B cell (primary cell): ENCODE measurements around the gene PTRH2. TPM values are rescaled to one million over a fixed set of nuclear protein-coding genes. Genes with fewer than 3 reads are reported as not detected.

Experiments
- ATAC-seq: fragments of 200-7000 bp; cut with Tn5 transposase; one replicate; pipeline ENCODE4 v1.10.0; 2021; ENCODE audit warnings: low read depth, mild to moderate bottlenecking, moderate number of reproducible peaks, moderate library complexity
- CTCF ChIA-PET: fragments of 350-600 bp; sonication (Branson Sonifier 250); formaldehyde crosslinking; loops from one replicate; lab custom pipeline; 2021; ENCODE audit warnings: antibody characterized with exemption, inconsistent platforms; lab: Charles Lee
- POLR2A ChIA-PET: fragments of 350-600 bp; sonication (Branson Sonifier 250); formaldehyde crosslinking; loops from one replicate; lab custom pipeline; 2021; ENCODE audit warnings: antibody characterized with exemption; lab: Charles Lee
- DNase-seq: peaks from one replicate; pipeline ENCODE4 v3.0.0; 2013
- H2AFZ ChIP-seq: 2 replicates; pipeline ENCODE4 v1.6.1; 2012; ENCODE audit warnings: mild to moderate bottlenecking, low read depth, low read length; ENCODE audit not compliant: insufficient read depth, poor library complexity, severe bottlenecking
- H3K27ac ChIP-seq, 2 donors: 1 replicate in 1 of 2; 2 replicates in 1 of 2; pipeline ENCODE4 v1.5.1; 2012 to 2013; ENCODE audit warnings: low read length in 2 of 2, mild to moderate bottlenecking in 2 of 2, moderate library complexity in 1 of 2
- H3K27me3 ChIP-seq, 4 experiments: fragments of 200-600 bp in 1 of 4; sonication (generic) in 1 of 4; replicated peaks in 1 of 4; 1 replicate in 2 of 4; 2 replicates in 2 of 4; pipeline versions ENCODE4 v1.6.1 to v1.7.0; 2013 to 2016; ENCODE audit warnings: low read length in 3 of 4, mild to moderate bottlenecking in 2 of 4, mixed read lengths in 1 of 4, moderate library complexity in 1 of 4; ENCODE audit not compliant: insufficient read depth in 4 of 4, control insufficient read depth in 3 of 4; ENCODE audit errors: control extremely low read depth in 1 of 4
- H3K36me3 ChIP-seq, 2 experiments: replicated peaks in 1 of 2; 1 replicate in 1 of 2; 2 replicates in 1 of 2; pipeline versions ENCODE4 v1.6.1 to v1.7.1; 2013; ENCODE audit warnings: low read length in 1 of 2; ENCODE audit not compliant: insufficient read depth in 2 of 2, control insufficient read depth in 1 of 2; ENCODE audit errors: control extremely low read depth in 1 of 2, extremely low read depth in 1 of 2
- H3K4me1 ChIP-seq, 2 donors: fragments of 200-600 bp in 1 of 2; sonication (generic) in 1 of 2; 1 replicate in 1 of 2; 2 replicates in 1 of 2; pipeline versions ENCODE4 v1.5.1 to v1.6.1; 2013 to 2017; ENCODE audit warnings: low read length in 2 of 2; ENCODE audit not compliant: control insufficient read depth in 2 of 2, insufficient read depth in 2 of 2
- H3K4me2 ChIP-seq: replicated peaks from 2 replicates; pipeline ENCODE3; 2012; ENCODE audit warnings: mild to moderate bottlenecking, low read depth, low read length; ENCODE audit not compliant: poor library complexity, severe bottlenecking
- H3K4me3 ChIP-seq, 5 experiments: fragments of 200-600 bp in 1 of 5; sonication (generic) in 1 of 5; 1 replicate in 3 of 5; 2 replicates in 2 of 5; pipeline versions ENCODE4 v1.5.1 to v1.7.0; 2011 to 2016; ENCODE audit warnings: low read length in 4 of 5, mild to moderate bottlenecking in 4 of 5, low read depth in 2 of 5, control low read depth in 1 of 5, moderate library complexity in 1 of 5; ENCODE audit not compliant: insufficient read depth in 1 of 5; ENCODE audit errors: control extremely low read depth in 1 of 5, extremely low read depth in 1 of 5
- H3K79me2 ChIP-seq: fragments of 200-600 bp; sonication (generic); one replicate; pipeline ENCODE4 v1.6.0; 2016; ENCODE audit warnings: low read length; ENCODE audit not compliant: control insufficient read depth, insufficient read depth
- H3K9ac ChIP-seq: fragments of 200-600 bp; sonication (generic); 2 replicates; pipeline ENCODE4 v1.6.1; 2017; ENCODE audit warnings: mild to moderate bottlenecking, low read length, moderate library complexity
- H3K9me3 ChIP-seq, 3 donors: one replicate each; pipeline versions ENCODE4 v1.6.1 to v1.7.1; 2013; ENCODE audit warnings: low read length in 2 of 3; ENCODE audit not compliant: control insufficient read depth in 2 of 3, insufficient read depth in 1 of 3; ENCODE audit errors: control extremely low read depth in 1 of 3
- H4K20me1 ChIP-seq: 2 replicates; pipeline ENCODE4 v1.6.0; 2012; ENCODE audit warnings: mild to moderate bottlenecking, low read length; ENCODE audit not compliant: insufficient read depth, control insufficient read depth, poor library complexity, severe bottlenecking
- H3K27ac Mint-ChIP-seq: one replicate; pipeline ENCODE4 v1.8.0; 2021; ENCODE audit warnings: mixed read lengths
- H3K27me3 Mint-ChIP-seq: one replicate; pipeline ENCODE4 v1.8.0; 2021; ENCODE audit warnings: mixed read lengths
- H3K4me1 Mint-ChIP-seq: one replicate; pipeline ENCODE4 v1.8.0; 2021; ENCODE audit warnings: mixed read lengths
- H3K4me3 Mint-ChIP-seq: one replicate; pipeline ENCODE4 v1.8.0; 2021; ENCODE audit warnings: mixed read lengths
- H3K9me3 Mint-ChIP-seq: one replicate; pipeline ENCODE4 v1.8.0; 2022; ENCODE audit warnings: mixed read lengths; ENCODE audit not compliant: insufficient read depth
- EZH2 ChIP-seq: IDR thresholded peaks from 2 replicates; pipeline ENCODE4 v1.6.1; 2012; ENCODE audit warnings: borderline replicate concordance, low read depth, mild to moderate bottlenecking, moderate library complexity, low read length; ENCODE audit not compliant: insufficient read depth, poor library complexity, severe bottlenecking
- WGBS: methylation state at CpG from one replicate; pipeline ENCODE4 v1.1.5; 2013; ENCODE audit warnings: missing lambda C conversion rate; ENCODE audit not compliant: insufficient coverage; 5-methylcytosine and 5-hydroxymethylcytosine counted together
- intact Hi-C: fragments of 100-400 bp; cut with micrococcal nuclease; formaldehyde crosslinking; loops from one replicate; pipeline ENCODE4 v1.10.0; 2022
- polyA plus RNA-seq: library from polyadenylated mRNA; depleted of rRNA; stranded (reverse); fragments of >200 nt; gene quantifications from 2 replicates; pipeline ENCODE4 v1.2.3, GENCODE V29; 2012
- total RNA-seq, 2 donors: library from RNA; stranded (reverse); fragments of 120-200 nt in 1 of 2; gene quantifications; 1 replicate in 1 of 2; 2 replicates in 1 of 2; pipeline versions ENCODE4 v1.2.3 to v1.2.4, GENCODE V29; 2013 to 2022
- TF ChIP-seq, protein P1 (sequence below): fragments of 200-600 bp; IDR thresholded peaks from one replicate; pipeline ENCODE4 v1.8.0; 2022; ENCODE audit warnings: antibody characterized with exemption, mild to moderate bottlenecking

PTRH2 gene
- total and polyA plus RNA-seq, 2 donors (not counting 1 experiment from before 2014, with no cell fraction given) = 7.1 to 22.7 TPM

DNA sequence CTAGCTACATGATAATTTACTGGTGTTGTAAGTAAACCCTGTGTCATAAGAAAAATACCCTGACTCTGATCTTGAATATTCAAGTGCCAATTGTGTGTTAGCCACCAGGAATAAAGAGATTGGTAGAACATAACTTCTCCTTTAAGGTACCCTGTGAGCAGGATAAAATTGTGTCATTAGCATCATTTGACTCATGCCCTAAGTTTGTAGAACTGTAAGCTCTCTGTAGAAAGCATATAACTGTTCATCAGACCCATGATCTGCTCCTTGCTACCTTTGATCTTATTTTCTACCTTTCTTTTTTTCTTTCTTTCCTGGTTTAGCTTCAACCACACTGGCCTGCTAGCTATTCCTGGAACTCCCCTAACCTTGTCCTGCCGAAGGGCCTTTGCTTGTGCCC lies 35.8 kb downstream of the PTRH2 start:
- no peak overlapping the region for H3K4me3 ChIP-seq
- H3K27me3 ChIP-seq = no peaks in the 10 kb centered on the region
- H3K4me2 ChIP-seq = no peak overlapping the region
- H3K9me3 ChIP-seq = no peaks in the 10 kb centered on the region
- DNase-seq (no peak), ATAC-seq (no peak)
- no peak overlapping the region for H2AFZ ChIP-seq
- H3K27me3 Mint-ChIP-seq = no peaks in the 10 kb centered on the region
- ChIA-PET POLR2A (interaction anchor here (1.1 kb wide), 1 partner anchor 19 kb away, joined by 4 read pairs; no protein-coding TSS in a partner anchor), CTCF (interaction anchor here (0.7 to 1.1 kb wide), 3 partner anchors 52 to 253 kb away, joined by 3 to 4 read pairs (median 3); partner anchors contain the start of gene CLTC)
- H3K4me1 ChIP-seq = peaks cover 47 to 54% of the 10 kb centered on the region in 2 donors
- peaks cover under 1 to 48% of the 10 kb centered on the region in 2 experiments for H3K36me3 ChIP-seq
- H3K4me1 Mint-ChIP-seq = peaks cover 69% of the 10 kb centered on the region
- WGBS = no CpG with 5 or more reads among the region's 1 CpG
- H3K27ac ChIP-seq = peak overlapping the region in 1 of 2 donors; percentile 63
- no peaks in the 10 kb centered on the region for H4K20me1 ChIP-seq
- peak overlapping the region; percentile 62 for H3K27ac Mint-ChIP-seq
- intact Hi-C loops = no loop called here
- no peak overlapping the region for H3K9ac ChIP-seq
- TF ChIP-seq, protein P1, sequence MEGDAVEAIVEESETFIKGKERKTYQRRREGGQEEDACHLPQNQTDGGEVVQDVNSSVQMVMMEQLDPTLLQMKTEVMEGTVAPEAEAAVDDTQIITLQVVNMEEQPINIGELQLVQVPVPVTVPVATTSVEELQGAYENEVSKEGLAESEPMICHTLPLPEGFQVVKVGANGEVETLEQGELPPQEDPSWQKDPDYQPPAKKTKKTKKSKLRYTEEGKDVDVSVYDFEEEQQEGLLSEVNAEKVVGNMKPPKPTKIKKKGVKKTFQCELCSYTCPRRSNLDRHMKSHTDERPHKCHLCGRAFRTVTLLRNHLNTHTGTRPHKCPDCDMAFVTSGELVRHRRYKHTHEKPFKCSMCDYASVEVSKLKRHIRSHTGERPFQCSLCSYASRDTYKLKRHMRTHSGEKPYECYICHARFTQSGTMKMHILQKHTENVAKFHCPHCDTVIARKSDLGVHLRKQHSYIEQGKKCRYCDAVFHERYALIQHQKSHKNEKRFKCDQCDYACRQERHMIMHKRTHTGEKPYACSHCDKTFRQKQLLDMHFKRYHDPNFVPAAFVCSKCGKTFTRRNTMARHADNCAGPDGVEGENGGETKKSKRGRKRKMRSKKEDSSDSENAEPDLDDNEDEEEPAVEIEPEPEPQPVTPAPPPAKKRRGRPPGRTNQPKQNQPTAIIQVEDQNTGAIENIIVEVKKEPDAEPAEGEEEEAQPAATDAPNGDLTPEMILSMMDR = no peak
- no peak for TF ChIP-seq EZH2
- peaks cover 31% of the 10 kb centered on the region for H3K79me2 ChIP-seq
- H3K4me3 Mint-ChIP-seq = no peak overlapping the region
- H3K9me3 Mint-ChIP-seq = no peaks in the 10 kb centered on the region

DNA sequence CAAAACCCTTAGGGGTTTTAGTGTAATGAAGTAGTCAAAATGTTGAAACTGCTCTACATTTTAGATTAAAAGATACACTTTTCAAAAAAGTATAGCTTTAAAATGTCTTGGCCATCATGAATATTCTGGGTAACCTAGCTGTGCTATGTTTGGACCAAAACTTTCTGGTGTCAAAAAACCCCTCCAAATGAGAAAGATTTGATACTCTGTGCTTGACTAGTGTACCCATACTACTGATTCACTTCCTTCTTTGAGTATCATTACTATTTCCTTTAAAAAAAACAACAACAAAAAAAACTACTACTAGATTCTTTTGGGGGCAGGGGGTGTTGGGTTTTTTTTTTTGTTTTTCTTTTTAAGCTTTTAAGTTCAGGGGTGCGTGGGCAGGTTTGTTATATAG lies 37.3 kb downstream of the PTRH2 start:
- Mint-ChIP-seq H3K9me3 (no peaks in the 10 kb centered on the region), H3K27ac (peak overlapping the region; percentile 28), H3K4me1 (peaks cover 62% of the 10 kb centered on the region), H3K27me3 (no peaks in the 10 kb centered on the region), H3K4me3 (peak overlapping the region; percentile 0)
- Histone ChIP-seq H2AFZ (no peak overlapping the region), H3K36me3 (peaks cover 3 to 52% of the 10 kb centered on the region in 2 experiments), H3K27me3 (no peaks in the 10 kb centered on the region), H3K9ac (no peak overlapping the region), H3K79me2 (peaks cover 29% of the 10 kb centered on the region), H3K4me3 (no peak overlapping the region), H3K9me3 (no peaks in the 10 kb centered on the region), H4K20me1 (no peaks in the 10 kb centered on the region), H3K27ac (peak overlapping the region; percentile 27 to 63), H3K4me1 (peaks cover 40 to 41% of the 10 kb centered on the region in 2 donors), H3K4me2 (peak overlapping the region; percentile 45)
- TF ChIP-seq, protein P1 = no peak
- no peak for TF ChIP-seq EZH2
- WGBS = no CpG with 5 or more reads among the region's 1 CpG
- intact Hi-C loops = no loop called here
- CTCF ChIA-PET = interaction anchor here (0.8 to 1.6 kb wide), 4 partner anchors 9 to 340 kb away, joined by 3 to 4 read pairs (median 4); no protein-coding TSS in a partner anchor
- POLR2A ChIA-PET = interaction anchor here (0.6 to 1.0 kb wide), 3 partner anchors 13 to 895 kb away, joined by 3 to 5 read pairs (median 4); partner anchors contain the start of gene CLTC
- ATAC-seq = no peak
- no peak for DNase-seq
